ENCODE data around the gene CD72.
A peak's percentile ranks its signal among the peaks of the same experiment; 100 is the strongest.

Gene CD72

GRCh38 chr9:35658968-35659220, 40.7 kb upstream of the CD72 start:
- Histone ChIP-seq H3K4me1 (ENCODE audit: insufficient read depth, low read length) (peaks cover 8% of the 10 kb centered on the region; the same call in 1 of the 2 replicates), H3K9ac (ENCODE audit: low read depth, low read length) (peak overlapping the region; percentile 98), H3K27me3 (ENCODE audit: insufficient read depth, low read length) (0 out of 2 replicates have a peak, but pooled peaks cover 5% of the 10 kb centered on the region), H3K36me3 (ENCODE audit: insufficient read depth, low read length) (peaks cover 37% of the 10 kb centered on the region), H3K9me3 (ENCODE audit: insufficient read depth, low read depth, low read length) (no peaks in the 10 kb centered on the region), H3K27ac (ENCODE audit: low read depth, low read length) (peak overlapping the region; percentile 98), H3K4me3 (ENCODE audit: low read length) (peak overlapping the region; percentile 94)
- WGBS: 5% methylated on average over 2 of the region's 2 CpGs

- Histone ChIP-seq H3K27ac (ENCODE audit: low read depth, low read length) (peak within 1 kb of the TSS; percentile 98), H3K4me1 (ENCODE audit: insufficient read depth, low read length) (peaks cover 8% of the 10 kb centered on the region; the same call in 1 of the 2 replicates), H3K27me3 (ENCODE audit: insufficient read depth, low read length) (0 out of 2 replicates have a peak, but pooled peaks cover 5% of the 10 kb centered on the region), H3K36me3 (ENCODE audit: insufficient read depth, low read length) (peaks cover 33% of the 10 kb centered on the region), H3K4me3 (ENCODE audit: low read length) (peak within 1 kb of the TSS; percentile 94), H3K9me3 (ENCODE audit: insufficient read depth, low read depth, low read length) (no peaks in the 10 kb centered on the region), H3K9ac (ENCODE audit: low read depth, low read length) (peak within 1 kb of the TSS; percentile 98)
- under 1% methylated on average over 66 of the region's 67 CpGs for WGBS
These were observed 40.1 kb upstream of the CD72 start, which contains the start of gene CCDC107 for GRCh38 chr9:35658137-35658967. TSS of gene CCDC107 (plus strand) at chr9:35658292. CDS start at chr9:35658380, 88 bp downstream.

- peaks cover 8% of the 10 kb centered on the region; the same call in 1 of the 2 replicates for H3K4me1 ChIP-seq (ENCODE audit: insufficient read depth, low read length)
- H3K27me3 ChIP-seq (ENCODE audit: insufficient read depth, low read length): 0 out of 2 replicates have a peak, but pooled peaks cover 5% of the 10 kb centered on the region
- peak within 1 kb of the TSS; percentile 98 for H3K9ac ChIP-seq (ENCODE audit: low read depth, low read length)
- H3K4me3 ChIP-seq (ENCODE audit: low read length): peak within 1 kb of the TSS; percentile 94
- WGBS: under 1% methylated on average over 42 of the region's 42 CpGs
- peaks cover 26% of the 10 kb centered on the region for H3K36me3 ChIP-seq (ENCODE audit: insufficient read depth, low read length)
- H3K9me3 ChIP-seq (ENCODE audit: insufficient read depth, low read depth, low read length): no peaks in the 10 kb centered on the region
- peak within 1 kb of the TSS; percentile 98 for H3K27ac ChIP-seq (ENCODE audit: low read depth, low read length)
These were observed 39.4 kb upstream of the CD72 start, which contains the start of gene RMRP for GRCh38 chr9:35657546-35658136. TSS of gene RMRP (minus strand) at chr9:35658019.

GRCh38 chr9:35656831-35657545, 38.8 kb upstream of the CD72 start:
- no peaks in the 10 kb centered on the region for H3K9me3 ChIP-seq (ENCODE audit: insufficient read depth, low read depth, low read length)
- peak overlapping the region; percentile 62 for H3K4me3 ChIP-seq (ENCODE audit: low read length)
- peaks cover 20% of the 10 kb centered on the region for H3K36me3 ChIP-seq (ENCODE audit: insufficient read depth, low read length)
- peak overlapping the region; percentile 68 for H3K27ac ChIP-seq (ENCODE audit: low read depth, low read length)
- 0 out of 2 replicates have a peak, but pooled peaks cover 5% of the 10 kb centered on the region for H3K27me3 ChIP-seq (ENCODE audit: insufficient read depth, low read length)
- peak overlapping the region; percentile 67 for H3K9ac ChIP-seq (ENCODE audit: low read depth, low read length)
- 45% methylated on average over 25 of the region's 25 CpGs for WGBS
- peaks cover 8% of the 10 kb centered on the region; the same call in 1 of the 2 replicates for H3K4me1 ChIP-seq (ENCODE audit: insufficient read depth, low read length)

- Histone ChIP-seq H3K4me3 (ENCODE audit: low read length) (no peak overlapping the region; the same call in 1 of the 2 replicates), H3K9ac (ENCODE audit: low read depth, low read length) (no peak overlapping the region), H3K36me3 (ENCODE audit: insufficient read depth, low read length) (peaks cover 13% of the 10 kb centered on the region), H3K27ac (ENCODE audit: low read depth, low read length) (no peak overlapping the region), H3K9me3 (ENCODE audit: insufficient read depth, low read depth, low read length) (no peaks in the 10 kb centered on the region), H3K4me1 (ENCODE audit: insufficient read depth, low read length) (peaks cover 8% of the 10 kb centered on the region), H3K27me3 (ENCODE audit: insufficient read depth, low read length) (0 out of 2 replicates have a peak, but pooled peaks cover 5% of the 10 kb centered on the region)
- WGBS: 90% methylated on average over 17 of the region's 17 CpGs
These were observed 38.1 kb upstream of the CD72 start for GRCh38 chr9:35656348-35656747.

- H3K4me1 ChIP-seq (ENCODE audit: insufficient read depth, low read length): peaks cover 13% of the 10 kb centered on the region
- WGBS: 100% methylated on average over 1 of the region's 2 CpGs
- no peak overlapping the region for H3K27ac ChIP-seq (ENCODE audit: low read depth, low read length)
- 0 out of 2 replicates have a peak, but pooled peaks cover 5% of the 10 kb centered on the region for H3K27me3 ChIP-seq (ENCODE audit: insufficient read depth, low read length)
- no peaks in the 10 kb centered on the region for H3K36me3 ChIP-seq (ENCODE audit: insufficient read depth, low read length)
- H3K9ac ChIP-seq (ENCODE audit: low read depth, low read length): no peak overlapping the region
- H3K4me3 ChIP-seq (ENCODE audit: low read length): no peak overlapping the region
- H3K9me3 ChIP-seq (ENCODE audit: insufficient read depth, low read depth, low read length): no peaks in the 10 kb centered on the region
These were observed 35.4 kb upstream of the CD72 start for GRCh38 chr9:35653611-35654010.

GRCh38 chr9:35652829-35653209, 34.6 kb upstream of the CD72 start:
- no peak overlapping the region for H3K27ac ChIP-seq (ENCODE audit: low read depth, low read length)
- 0 out of 2 replicates have a peak, but pooled peaks cover 5% of the 10 kb centered on the region for H3K27me3 ChIP-seq (ENCODE audit: insufficient read depth, low read length)
- H3K9me3 ChIP-seq (ENCODE audit: insufficient read depth, low read depth, low read length): no peaks in the 10 kb centered on the region
- H3K36me3 ChIP-seq (ENCODE audit: insufficient read depth, low read length): no peaks in the 10 kb centered on the region
- peaks cover 13% of the 10 kb centered on the region for H3K4me1 ChIP-seq (ENCODE audit: insufficient read depth, low read length)
- no peak overlapping the region for H3K9ac ChIP-seq (ENCODE audit: low read depth, low read length)
- no peak overlapping the region for H3K4me3 ChIP-seq (ENCODE audit: low read length)
- WGBS: 95% methylated on average over 8 of the region's 8 CpGs

- Histone ChIP-seq H3K27ac (ENCODE audit: low read depth, low read length) (no peak overlapping the region), H3K27me3 (ENCODE audit: insufficient read depth, low read length) (0 out of 2 replicates have a peak, but pooled peaks cover 7% of the 10 kb centered on the region), H3K36me3 (ENCODE audit: insufficient read depth, low read length) (no peaks in the 10 kb centered on the region), H3K4me1 (ENCODE audit: insufficient read depth, low read length) (peaks cover 13% of the 10 kb centered on the region), H3K9me3 (ENCODE audit: insufficient read depth, low read depth, low read length) (no peaks in the 10 kb centered on the region), H3K9ac (ENCODE audit: low read depth, low read length) (no peak overlapping the region), H3K4me3 (ENCODE audit: low read length) (no peak overlapping the region)
- WGBS: 90% methylated on average over 7 of the region's 7 CpGs
These were observed 34.0 kb upstream of the CD72 start for GRCh38 chr9:35651956-35652828.

GRCh38 chr9:35650341-35651158, 32.3 kb upstream of the CD72 start, which contains the start of gene SIT1:
TSS of gene SIT1 (minus strand) at chr9:35650931. CDS start at chr9:35650853, 78 bp downstream.
- Histone ChIP-seq H3K9ac (ENCODE audit: low read depth, low read length) (no peak within 1 kb of the TSS), H3K4me3 (ENCODE audit: low read length) (peak within 1 kb of the TSS; percentile 27; the same call in 1 of the 2 replicates), H3K36me3 (ENCODE audit: insufficient read depth, low read length) (no peaks in the 10 kb centered on the region), H3K27me3 (ENCODE audit: insufficient read depth, low read length) (0 out of 2 replicates have a peak, but pooled peaks cover 3% of the 10 kb centered on the region), H3K27ac (ENCODE audit: low read depth, low read length) (no peak within 1 kb of the TSS), H3K4me1 (ENCODE audit: insufficient read depth, low read length) (peaks cover 15% of the 10 kb centered on the region), H3K9me3 (ENCODE audit: insufficient read depth, low read depth, low read length) (no peaks in the 10 kb centered on the region)
- WGBS: 66% methylated on average over 22 of the region's 22 CpGs

Measured in HUES64 (cell line).